HCT116 (cell line): Measurements from ENCODE around the gene SERPINB11. TPM values are rescaled to one million over a fixed set of nuclear protein-coding genes. Genes with fewer than 3 reads are reported as not detected.

Experiments used
- ATAC-seq: fragments of 200-7000 bp; cut with Tn5 transposase; 2 replicates; pipeline ENCODE4 v1.9.1; 2020; ENCODE audit warnings: mild to moderate bottlenecking, moderate library complexity
- BruUV-seq: library from RNA; stranded (reverse); fragments of 400-500 nt; replicated peaks from 2 replicates; lab custom pipeline; 2021; lab: Mats Ljungman, UMichigan
- CTCF ChIA-PET: fragments of 300-600 bp; sonication (Branson Sonifier 250); formaldehyde crosslinking; loops from one replicate; lab custom pipeline; 2021; ENCODE audit warnings: antibody characterized with exemption; lab: Charles Lee
- POLR2A ChIA-PET: fragments of 300-600, 350-600 bp; sonication (Branson Sonifier 250); formaldehyde crosslinking; loops from one replicate; lab custom pipeline; 2021; ENCODE audit warnings: antibody characterized with exemption; lab: Charles Lee
- RAD21 ChIA-PET, 2 experiments: fragments of 300-600 bp; sonication (Branson Sonifier 250); formaldehyde crosslinking; loops; one replicate each; lab custom pipeline; 2023; ENCODE audit warnings: low total read pairs in 2 of 2; ENCODE audit not compliant: uncharacterized antibody in 2 of 2, unreplicated experiment in 2 of 2, low non-redundant PET in 1 of 2; lab: Charles Lee
- DNase-seq: peaks from one replicate; pipeline ENCODE4 v3.0.0-alpha.2; 2010; ENCODE audit warnings: low read depth, low spot score
- H2AFZ ChIP-seq: fragments of 200-600 bp; shearing (Covaris generic), sonication (generic); 2 replicates; pipeline ENCODE4 v1.6.1; 2017; ENCODE audit warnings: low read depth, mixed run types, mixed read lengths, antibody characterized with exemption, low read length; ENCODE audit not compliant: poor library complexity, severe bottlenecking
- H3K27ac ChIP-seq: 2 replicates; pipeline ENCODE4 v1.5.1; 2012; ENCODE audit warnings: low read depth, low read length
- H3K27me3 ChIP-seq: fragments of 200-600 bp; sonication (generic); 2 replicates; pipeline ENCODE4 v1.6.1; 2016; ENCODE audit warnings: mixed run types, low read length, mixed read lengths; ENCODE audit not compliant: insufficient read depth
- H3K36me3 ChIP-seq, 2 experiments: fragments of 200-500 bp in 1 of 2; fragments of 200-600 bp in 1 of 2; sonication (Bioruptor generic) in 1 of 2; sonication (generic) in 1 of 2; 2 replicates each; pipeline versions ENCODE4 v1.5.1 to v1.6.1; 2014 to 2016; ENCODE audit warnings: low read length in 2 of 2, inconsistent platforms in 1 of 2, mixed read lengths in 1 of 2, mixed run types in 1 of 2; ENCODE audit not compliant: insufficient read depth in 2 of 2, control insufficient read depth in 1 of 2
- H3K4me1 ChIP-seq, 2 experiments: fragments of 200-600 bp in 1 of 2; sonication (generic) in 1 of 2; 2 replicates each; pipeline versions ENCODE4 v1.5.1 to v1.6.1; 2012 to 2017; ENCODE audit warnings: low read length in 2 of 2, inconsistent platforms in 1 of 2, mild to moderate bottlenecking in 1 of 2, mixed read lengths in 1 of 2, mixed run types in 1 of 2, moderate library complexity in 1 of 2; ENCODE audit not compliant: insufficient read depth in 2 of 2, control insufficient read depth in 1 of 2
- H3K4me2 ChIP-seq: fragments of 200-600 bp; sonication (generic); 2 replicates; pipeline ENCODE4 v1.6.1; 2017; ENCODE audit warnings: mixed run types, low read length, mixed read lengths
- H3K4me3 ChIP-seq, 2 experiments: fragments of 200-600 bp in 1 of 2; sonication (generic) in 1 of 2; replicated peaks in 1 of 2; 2 replicates each; pipeline ENCODE4 v1.5.1; 2011 to 2016; ENCODE audit warnings: low read length in 2 of 2, control low read depth in 1 of 2, low read depth in 1 of 2, mild to moderate bottlenecking in 1 of 2, mixed read lengths in 1 of 2, mixed run types in 1 of 2
- H3K79me2 ChIP-seq: fragments of 200-600 bp; sonication (generic); 2 replicates; pipeline ENCODE4 v1.6.1; 2017; ENCODE audit warnings: mild to moderate bottlenecking, mixed run types, low read length, moderate library complexity, mixed read lengths; ENCODE audit not compliant: insufficient read depth
- H3K9ac ChIP-seq: fragments of 200-600 bp; sonication (generic); 2 replicates; pipeline ENCODE4 v1.6.1; 2016; ENCODE audit warnings: low read length, mixed read lengths
- H3K9me2 ChIP-seq: fragments of 200-600 bp; sonication (generic), shearing (Covaris generic); 2 replicates; pipeline ENCODE4 v1.6.1; 2017; ENCODE audit warnings: mixed run types, mild to moderate bottlenecking, moderate library complexity; ENCODE audit not compliant: insufficient read depth
- H3K9me3 ChIP-seq, 2 experiments: fragments of 200-500 bp in 1 of 2; fragments of 200-600 bp in 1 of 2; sonication (Bioruptor generic) in 1 of 2; sonication (generic) in 1 of 2; 2 replicates each; pipeline ENCODE4 v1.6.1; 2014 to 2017; ENCODE audit warnings: low read length in 2 of 2, mixed read lengths in 2 of 2, inconsistent platforms in 1 of 2, low read depth in 1 of 2, mild to moderate bottlenecking in 1 of 2, mixed run types in 1 of 2, moderate library complexity in 1 of 2; ENCODE audit not compliant: control insufficient read depth in 1 of 2, insufficient read depth in 1 of 2
- H4K20me1 ChIP-seq: fragments of 200-600 bp; sonication (generic), shearing (Covaris generic); 2 replicates; pipeline ENCODE4 v1.6.1; 2017; ENCODE audit warnings: mixed run types, mild to moderate bottlenecking, moderate library complexity; ENCODE audit not compliant: insufficient read depth
- EZH2phosphoT487 ChIP-seq: fragments of 200-600 bp; IDR thresholded peaks from 2 replicates; pipeline ENCODE4 v1.6.1; 2018; ENCODE audit warnings: antibody characterized with exemption, borderline replicate concordance
- MAX ChIP-seq: IDR thresholded peaks from 2 replicates; pipeline ENCODE4 v1.6.1; 2012
- POLR2AphosphoS5 ChIP-seq: IDR thresholded peaks from 2 replicates; pipeline ENCODE4 v1.6.1; 2011; ENCODE audit warnings: mild to moderate bottlenecking, low read depth, low read length, moderate library complexity
- RAD21 ChIP-seq: IDR thresholded peaks from 2 replicates; pipeline ENCODE4 v1.6.1; 2012; ENCODE audit warnings: low read depth, mild to moderate bottlenecking
- SIN3A ChIP-seq: IDR thresholded peaks from 2 replicates; pipeline ENCODE4 v1.6.1; 2012; ENCODE audit warnings: low read depth
- ZBTB33 ChIP-seq: IDR thresholded peaks from 2 replicates; pipeline ENCODE4 v1.6.1; 2011; ENCODE audit warnings: mild to moderate bottlenecking, low read length, moderate library complexity; ENCODE audit not compliant: insufficient replicate concordance; ENCODE audit errors: extremely low read depth
- intact Hi-C: fragments of 100-400 bp; cut with micrococcal nuclease; formaldehyde crosslinking; loops from 2 replicates; pipeline ENCODE4 v1.10.0; 2022
- total RNA-seq: library from RNA; stranded (reverse); gene quantifications from one replicate; pipeline ENCODE4 v1.2.1, GENCODE V29; 2021; ENCODE audit not compliant: unreplicated experiment

SERPINB11 gene
- total RNA-seq, 1 experiment from 2014 or later: not detected

DNA sequence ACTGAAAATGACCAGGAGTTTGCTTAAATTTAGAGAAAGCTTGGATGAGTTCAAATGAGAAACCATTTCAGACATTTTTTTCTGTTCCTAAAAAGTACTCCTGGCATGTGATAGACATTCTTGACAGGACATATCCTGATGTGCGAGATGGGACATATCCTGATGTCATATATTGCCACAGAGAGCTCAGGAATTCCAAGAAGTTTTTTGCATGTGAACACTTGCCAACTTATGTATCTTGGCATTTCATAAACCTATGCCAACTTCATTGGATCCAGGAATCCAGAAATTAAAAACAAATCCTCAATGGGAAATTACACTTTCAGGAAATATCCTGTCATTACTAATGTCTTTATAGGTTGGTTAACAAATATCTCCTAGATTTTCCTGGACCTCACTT lies 38.2 kb upstream of the SERPINB11 start:
- no peak for TF ChIP-seq RAD21
- no peak for TF ChIP-seq ZBTB33
- TF ChIP-seq MAX: no peak
- TF ChIP-seq SIN3A: no peak
- TF ChIP-seq EZH2phosphoT487: no peak
- no peak for TF ChIP-seq POLR2AphosphoS5
- no peak for ATAC-seq
- Histone ChIP-seq H3K9ac (no peak overlapping the region), H4K20me1 (no peaks in the 10 kb centered on the region), H3K36me3 (no peaks in the 10 kb centered on the region), H3K27me3 (no peaks in the 10 kb centered on the region), H3K4me3 (no peak overlapping the region), H3K9me2 (no peaks in the 10 kb centered on the region), H3K27ac (no peak overlapping the region), H2AFZ (no peak overlapping the region), H3K4me2 (no peak overlapping the region), H3K4me1 (no peaks in the 10 kb centered on the region; a peak in 1 of 4 replicates), H3K9me3 (no peaks in the 10 kb centered on the region), H3K79me2 (no peaks in the 10 kb centered on the region)
- ChIA-PET CTCF (no interaction called here), RAD21 (no interaction called here), POLR2A (no interaction called here)
- intact Hi-C loops: no loop called here
- DNase-seq: no peak
- no TSS peak for BruUV-seq
